ENCODE measurements around the gene ZNF587. TPM values are rescaled to one million over a fixed set of nuclear protein-coding genes. Genes with fewer than 3 reads are reported as not detected.
"Not testable (repeated sequence)": the region's sequence is repeated elsewhere in the genome, so short reads cannot be mapped to it uniquely, and the experiment has no call there.

Gene ZNF587
- 10 to 100 TPM in 1 of 6 donors, 1 to 10 TPM in 5; 4.5 to 11.1 (median 6.8) TPM for polyA plus RNA-seq (ENCODE audit: low read depth in 6 of 6)

- H3K4me3 Mint-ChIP-seq = peak within 1 kb of the TSS; percentile 95 to 99 (median 96)
Measured at GRCh38 chr19:57849666-57850473, at the start of gene ZNF587. Gene ZNF587 (plus strand): TSS chr19:57849859. CDS start chr19:57850039, 180 bp downstream.

GRCh38 chr19:57800696-57801095 lies 49.0 kb upstream of the ZNF587 start:
- peak overlapping the region in 1 of 8 donors; percentile 15 for H3K4me3 Mint-ChIP-seq
- peak overlapping the region in 3 of 6 donors; percentile 16 to 73 (median 60) for H3K27ac Mint-ChIP-seq
- no peaks in the 10 kb centered on the region for H3K9me3 Mint-ChIP-seq
- no peak for DNase-seq
- no peak for ATAC-seq (ENCODE audit: low read depth in 2 of 2)
- H3K36me3 Mint-ChIP-seq = peaks cover 0 to 1% of the 10 kb centered on the region in 2 donors
- H3K4me1 Mint-ChIP-seq = peaks cover 34 to 54% (median 53%) of the 10 kb centered on the region in 3 donors
- H3K27me3 Mint-ChIP-seq = no peaks in the 10 kb centered on the region

More at GRCh38 chr19:57849666-57850473, at the start of gene ZNF587:
- ATAC-seq (ENCODE audit: low read depth in 2 of 2) (peak; percentile 97 to 98), DNase-seq (peak; percentile 82)
- H3K9me3 Mint-ChIP-seq, H3K27me3 Mint-ChIP-seq, H3K36me3 Mint-ChIP-seq: not testable (repeated sequence)
- Mint-ChIP-seq H3K4me1 (peaks cover 26 to 34% (median 30%) of the 10 kb centered on the region in 3 donors), H3K27ac (peak within 1 kb of the TSS; percentile 96 to 99 (median 97))

GRCh38 chr19:57802269-57802668 lies 47.4 kb upstream of the ZNF587 start:
- ATAC-seq (ENCODE audit: low read depth in 2 of 2) = peak; percentile 96 to 97
- H3K4me3 Mint-ChIP-seq = peak overlapping the region in 7 of 8 donors; percentile 3 to 73 (median 39)
- peak; percentile 57 for DNase-seq
- no peaks in the 10 kb centered on the region for H3K9me3 Mint-ChIP-seq
- H3K27me3 Mint-ChIP-seq = no peaks in the 10 kb centered on the region
- peak overlapping the region; percentile 35 to 91 (median 64) for H3K27ac Mint-ChIP-seq
- no peaks in the 10 kb centered on the region for H3K36me3 Mint-ChIP-seq
- peaks cover 34 to 60% (median 54%) of the 10 kb centered on the region in 3 donors for H3K4me1 Mint-ChIP-seq

- Mint-ChIP-seq H3K9me3 (no peaks in the 10 kb centered on the region), H3K4me1 (peaks cover 34 to 60% (median 54%) of the 10 kb centered on the region in 3 donors), H3K27ac (peak overlapping the region; percentile 44 to 96 (median 92)), H3K4me3 (peak overlapping the region; percentile 83 to 97 (median 88)), H3K27me3 (no peaks in the 10 kb centered on the region), H3K36me3 (no peaks in the 10 kb centered on the region)
- DNase-seq = no peak
- ATAC-seq (ENCODE audit: low read depth in 2 of 2) = no peak
Measured at GRCh38 chr19:57803265-57803593, 46.4 kb upstream of the ZNF587 start.

- Mint-ChIP-seq H3K36me3 (no peaks in the 10 kb centered on the region), H3K27ac (peak overlapping the region; percentile 44 to 96 (median 92)), H3K9me3 (no peaks in the 10 kb centered on the region), H3K4me3 (peak overlapping the region; percentile 83 to 97 (median 88)), H3K27me3 (no peaks in the 10 kb centered on the region), H3K4me1 (peaks cover 34 to 56% (median 52%) of the 10 kb centered on the region in 3 donors)
- ATAC-seq (ENCODE audit: low read depth in 2 of 2) (peak; percentile 21 to 23), DNase-seq (peak; percentile 9)
Measured at GRCh38 chr19:57803594-57804325, 45.9 kb upstream of the ZNF587 start.

GRCh38 chr19:57807541-57807940 lies 42.1 kb upstream of the ZNF587 start:
- H3K27me3 Mint-ChIP-seq = no peaks in the 10 kb centered on the region
- H3K27ac Mint-ChIP-seq = peak overlapping the region in 1 of 6 donors; percentile 33
- H3K36me3 Mint-ChIP-seq = peaks cover 0 to 3% of the 10 kb centered on the region in 2 donors
- H3K4me1 Mint-ChIP-seq = peaks cover 25 to 46% (median 36%) of the 10 kb centered on the region in 3 donors
- ATAC-seq (ENCODE audit: low read depth in 2 of 2) (no peak), DNase-seq (no peak)
- no peaks in the 10 kb centered on the region for H3K9me3 Mint-ChIP-seq
- no peak overlapping the region for H3K4me3 Mint-ChIP-seq

- not testable (repeated sequence) for H3K36me3 Mint-ChIP-seq; H3K9me3 Mint-ChIP-seq; ATAC-seq (ENCODE audit: low read depth in 2 of 2); H3K4me3 Mint-ChIP-seq; H3K27me3 Mint-ChIP-seq; DNase-seq
- H3K4me1 Mint-ChIP-seq = peaks cover 34 to 49% (median 45%) of the 10 kb centered on the region in 3 donors
- peak overlapping the region in 1 of 6 donors; percentile 37 for H3K27ac Mint-ChIP-seq
Measured at GRCh38 chr19:57810410-57811295, 39.0 kb upstream of the ZNF587 start.

GRCh38 chr19:57812226-57812625 lies 37.4 kb upstream of the ZNF587 start:
- ATAC-seq (ENCODE audit: low read depth in 2 of 2) (no peak), DNase-seq (no peak)
- peak overlapping the region in 4 of 8 donors; percentile 2 to 80 (median 37) for H3K4me3 Mint-ChIP-seq
- no peaks in the 10 kb centered on the region for H3K9me3 Mint-ChIP-seq
- H3K4me1 Mint-ChIP-seq = peaks cover 37 to 48% (median 43%) of the 10 kb centered on the region in 3 donors
- H3K27me3 Mint-ChIP-seq = no peaks in the 10 kb centered on the region
- H3K27ac Mint-ChIP-seq = peak overlapping the region in 2 of 6 donors; percentile 7 to 76
- peaks cover 0 to 3% of the 10 kb centered on the region in 2 donors for H3K36me3 Mint-ChIP-seq

GRCh38 chr19:57812975-57813820 lies 36.5 kb upstream of the ZNF587 start:
- DNase-seq; H3K27me3 Mint-ChIP-seq; H3K9me3 Mint-ChIP-seq; ATAC-seq (ENCODE audit: low read depth in 2 of 2); H3K36me3 Mint-ChIP-seq: not testable (repeated sequence)
- peak overlapping the region in 5 of 6 donors; percentile 29 to 88 (median 72) for H3K27ac Mint-ChIP-seq
- peaks cover 37 to 48% (median 43%) of the 10 kb centered on the region in 3 donors for H3K4me1 Mint-ChIP-seq
- H3K4me3 Mint-ChIP-seq = peak overlapping the region; percentile 47 to 99 (median 86)

- H3K4me1 Mint-ChIP-seq = peaks cover 37 to 50% (median 43%) of the 10 kb centered on the region in 3 donors
- peak overlapping the region; percentile 91 to 99 (median 98) for H3K4me3 Mint-ChIP-seq
- H3K36me3 Mint-ChIP-seq = peaks cover 0 to 3% of the 10 kb centered on the region in 2 donors
- H3K27me3 Mint-ChIP-seq = no peaks in the 10 kb centered on the region
- ATAC-seq (ENCODE audit: low read depth in 2 of 2) = no peak
- no peaks in the 10 kb centered on the region for H3K9me3 Mint-ChIP-seq
- peak overlapping the region; percentile 94 to 98 (median 96) for H3K27ac Mint-ChIP-seq
- DNase-seq = no peak
Measured at GRCh38 chr19:57813919-57814504, 35.6 kb upstream of the ZNF587 start.

- H3K4me1 Mint-ChIP-seq = peaks cover 41 to 50% (median 48%) of the 10 kb centered on the region in 3 donors
- H3K36me3 Mint-ChIP-seq = no peaks in the 10 kb centered on the region
- peak within 1 kb of the TSS; percentile 94 to 98 (median 96) for H3K27ac Mint-ChIP-seq
- H3K27me3 Mint-ChIP-seq = no peaks in the 10 kb centered on the region
- no peaks in the 10 kb centered on the region for H3K9me3 Mint-ChIP-seq
- H3K4me3 Mint-ChIP-seq = peak within 1 kb of the TSS; percentile 91 to 99 (median 98)
- DNase-seq = peak; percentile 70
- ATAC-seq (ENCODE audit: low read depth in 2 of 2) = peak; percentile 78 to 79
Measured at GRCh38 chr19:57814505-57815246, 35.0 kb upstream of the ZNF587 start, which contains the start of gene ZNF552. Gene ZNF552 (minus strand): TSS chr19:57814913. CDS start chr19:57814743, 170 bp downstream.

All from naive B cell (primary cell).